HTR-8/SVneo (cell line): ENCODE measurements around the gene NDFIP1.

ENCODE experiments used
- DNase-seq: peaks from one replicate; pipeline ENCODE4 v3.0.0; 2011; ENCODE audit warnings: low spot score, mixed read lengths; ENCODE audit not compliant: insufficient read length
- FAIRE-seq: peaks from 2 replicates; lab custom pipeline; 2011; peaks lifted over from hg19 to GRCh38; lab: Jason Lieb, UNC

NDFIP1 gene, protein sequence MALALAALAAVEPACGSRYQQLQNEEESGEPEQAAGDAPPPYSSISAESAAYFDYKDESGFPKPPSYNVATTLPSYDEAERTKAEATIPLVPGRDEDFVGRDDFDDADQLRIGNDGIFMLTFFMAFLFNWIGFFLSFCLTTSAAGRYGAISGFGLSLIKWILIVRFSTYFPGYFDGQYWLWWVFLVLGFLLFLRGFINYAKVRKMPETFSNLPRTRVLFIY

GRCh38 chr5:142108432-142109330 lies at the start of gene NDFIP1:
Gene NDFIP1 (plus strand): TSS chr5:142108779. CDS start chr5:142108975, 196 bp downstream.
- peak; percentile 85 for FAIRE-seq

DNA sequence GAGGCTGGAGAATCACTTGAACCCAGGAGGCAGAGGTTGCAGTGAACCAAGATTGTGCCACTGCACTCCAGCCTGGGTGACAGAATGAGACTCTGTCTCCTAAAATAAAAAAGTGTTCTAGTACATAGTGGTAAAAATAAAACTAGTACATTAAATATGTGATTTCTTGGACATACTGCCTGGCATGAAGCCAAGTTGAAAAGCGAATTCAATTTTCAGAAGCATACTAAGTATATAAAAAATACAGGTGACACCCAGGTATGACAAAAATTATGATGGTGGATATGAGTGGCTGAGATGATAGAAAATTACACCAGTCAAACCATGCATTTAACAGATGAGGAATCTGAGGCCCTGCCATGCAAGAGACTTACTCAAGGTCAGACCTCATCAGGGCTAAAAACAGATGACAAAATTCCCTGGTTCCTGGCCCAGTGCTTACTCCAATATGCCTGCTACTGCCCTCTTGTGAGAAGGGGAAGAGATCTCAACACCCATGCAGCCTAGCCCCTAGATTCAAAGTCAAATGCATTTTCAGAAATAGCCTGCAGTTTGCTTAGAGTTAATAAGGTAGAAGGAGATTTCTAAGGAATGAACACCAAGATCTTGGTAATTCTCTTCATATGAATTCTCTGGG lies 49.2 kb upstream of the NDFIP1 start:
- DNase-seq = no peak
- FAIRE-seq = no peak

More at GRCh38 chr5:142108432-142109330, at the start of gene NDFIP1:
- DNase-seq = peak; percentile 59

- DNase-seq = no peak
- FAIRE-seq = no peak
These were observed 45.2 kb upstream of the NDFIP1 start for GRCh38 chr5:142063376-142063775.

- DNase-seq (no peak), FAIRE-seq (no peak)
These were observed 44.7 kb upstream of the NDFIP1 start for GRCh38 chr5:142063878-142064331.

DNA sequence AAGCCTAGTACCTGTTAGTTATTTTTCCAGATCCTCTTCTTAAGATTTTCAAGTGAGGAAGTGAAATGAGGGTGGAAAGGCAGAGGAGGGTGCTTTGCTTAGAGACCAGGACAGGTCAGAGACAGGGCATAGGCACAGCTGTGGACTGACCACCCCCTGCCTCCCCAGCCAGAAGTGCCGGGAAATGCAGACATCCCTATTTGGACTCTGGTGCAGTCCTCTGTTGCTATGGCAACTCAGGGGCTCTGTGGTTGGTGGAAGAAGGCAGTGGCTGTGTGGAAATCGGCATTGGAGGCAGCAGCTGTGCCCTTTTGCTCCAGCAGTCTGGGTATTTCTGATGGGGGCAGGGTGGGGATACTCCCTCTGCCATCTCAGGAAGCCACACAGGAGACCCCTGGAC lies 43.3 kb upstream of the NDFIP1 start:
- FAIRE-seq (no peak), DNase-seq (no peak)

- FAIRE-seq (no peak), DNase-seq (no peak)
These were observed 38.8 kb upstream of the NDFIP1 start for GRCh38 chr5:142069606-142070399.

DNA sequence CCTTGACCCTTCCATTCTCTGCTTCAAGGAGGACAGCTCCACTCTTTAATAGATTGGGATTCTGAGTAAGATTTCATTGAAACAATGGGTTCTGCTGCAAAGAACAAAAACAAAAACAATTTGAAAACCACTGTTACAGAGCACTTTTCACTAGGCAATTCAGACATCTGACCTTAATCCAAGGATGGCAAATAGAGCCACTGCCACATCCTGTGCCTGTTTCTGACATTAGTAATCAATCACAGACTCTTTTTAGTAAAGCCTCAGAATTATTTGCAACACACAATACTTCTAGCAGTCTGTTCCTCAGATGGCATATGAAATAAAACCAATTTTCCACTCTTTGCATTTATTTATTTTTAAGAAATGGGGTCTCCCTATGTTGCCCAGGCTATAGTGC lies 37.8 kb upstream of the NDFIP1 start:
- DNase-seq (no peak), FAIRE-seq (no peak)

GRCh38 chr5:142072488-142072887 lies 36.1 kb upstream of the NDFIP1 start:
- DNase-seq = no peak

DNA sequence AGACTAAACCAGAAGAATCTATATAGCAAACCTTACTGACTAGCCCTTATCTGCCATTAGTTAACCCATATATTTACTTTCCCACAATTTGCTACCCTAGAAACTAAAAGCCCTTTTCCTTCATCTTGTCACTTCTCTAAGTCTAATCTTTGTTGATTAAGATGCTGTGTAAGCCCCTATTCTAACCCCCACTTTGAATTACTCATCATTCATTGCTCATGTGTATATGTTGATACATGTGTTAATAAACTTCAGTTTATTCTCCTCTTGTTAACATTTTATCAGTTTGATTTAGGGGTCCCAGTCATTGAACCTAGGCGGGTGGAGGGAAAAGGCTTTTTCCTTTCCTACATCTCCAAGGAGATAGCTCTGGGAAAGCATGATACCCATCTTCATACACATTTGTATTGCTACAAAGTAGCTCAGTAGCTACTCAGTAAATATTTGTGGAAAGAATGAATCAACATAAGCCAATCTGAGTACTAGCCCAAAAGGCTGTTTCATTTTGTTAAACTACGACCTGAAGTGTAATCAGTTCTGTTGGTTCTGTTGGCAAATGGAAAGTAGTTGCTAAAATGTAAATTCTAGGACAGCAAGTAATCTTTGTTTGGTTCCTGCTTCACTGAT lies 35.1 kb upstream of the NDFIP1 start:
- DNase-seq (no peak), FAIRE-seq (no peak)

More at GRCh38 chr5:142072488-142072887, 36.1 kb upstream of the NDFIP1 start:
- no peak for FAIRE-seq

DNA sequence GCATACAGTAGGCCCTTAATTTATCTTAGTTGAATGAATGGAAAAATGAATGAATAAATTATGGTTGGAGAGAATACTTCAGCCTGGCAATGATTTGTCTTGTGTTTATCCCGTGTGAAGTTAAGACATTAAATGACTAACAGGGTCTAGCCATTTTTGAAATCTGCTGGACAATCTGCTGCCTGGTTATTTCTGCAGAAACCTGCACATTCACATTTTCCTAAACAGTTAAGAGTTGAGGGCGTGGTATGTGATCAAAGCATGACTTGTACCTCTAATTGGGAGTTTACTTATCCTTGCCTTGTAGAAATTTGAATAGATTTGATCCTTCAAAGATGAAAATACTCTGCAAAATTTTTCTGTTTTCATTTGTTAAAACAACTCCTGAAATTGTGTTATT lies 34.6 kb upstream of the NDFIP1 start:
- DNase-seq (no peak), FAIRE-seq (no peak)

DNA sequence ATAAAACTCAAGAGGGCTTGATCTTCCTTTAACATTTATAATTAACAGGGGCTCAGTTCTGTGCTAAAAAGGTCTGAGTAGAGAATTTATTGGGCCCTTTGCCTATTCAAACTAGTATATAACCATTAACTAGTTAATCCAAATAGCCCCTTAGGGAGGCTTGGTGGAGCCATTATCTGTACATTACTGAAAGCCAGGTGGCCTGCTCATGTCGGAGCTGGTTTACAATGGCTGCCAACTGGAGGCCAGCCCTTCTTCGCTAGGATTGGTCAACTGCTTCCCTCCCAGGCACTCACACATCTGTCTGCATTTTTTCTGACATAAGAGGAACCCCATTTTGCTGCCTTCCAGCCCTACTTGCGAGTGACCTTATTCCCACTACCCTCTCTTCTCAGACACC lies 30.4 kb upstream of the NDFIP1 start:
- DNase-seq (no peak), FAIRE-seq (no peak)

DNA sequence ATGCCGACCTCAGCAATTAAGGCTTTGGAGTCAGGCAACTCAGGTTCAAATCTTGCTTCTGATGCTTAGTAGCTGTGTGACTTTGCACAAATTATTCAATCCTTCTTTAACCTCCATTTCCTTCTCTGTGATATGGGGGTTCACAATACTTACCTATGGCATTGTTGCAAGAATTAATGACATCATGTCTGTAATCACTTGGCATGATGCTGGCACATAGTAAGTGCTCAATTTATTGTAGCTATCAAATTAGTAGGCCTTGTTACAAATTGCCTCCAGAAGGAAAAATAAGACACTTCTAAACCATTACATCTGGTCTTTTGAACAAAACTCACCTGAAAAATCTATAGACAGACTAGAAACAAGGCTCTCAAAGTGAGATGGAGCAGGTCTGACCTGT lies 29.9 kb upstream of the NDFIP1 start:
- FAIRE-seq = no peak
- no peak for DNase-seq

GRCh38 chr5:142079306-142079721 lies 29.3 kb upstream of the NDFIP1 start:
- FAIRE-seq (no peak), DNase-seq (no peak)

- FAIRE-seq (no peak), DNase-seq (no peak)
These were observed 28.3 kb upstream of the NDFIP1 start for GRCh38 chr5:142080248-142080647.

GRCh38 chr5:142082182-142082781 lies 26.3 kb upstream of the NDFIP1 start:
- DNase-seq = no peak
- FAIRE-seq = no peak

- DNase-seq (no peak), FAIRE-seq (no peak)
These were observed 22.4 kb upstream of the NDFIP1 start for GRCh38 chr5:142086229-142086628.

- DNase-seq = no peak
- no peak for FAIRE-seq
These were observed 21.9 kb upstream of the NDFIP1 start for GRCh38 chr5:142086679-142087078.

- DNase-seq (no peak), FAIRE-seq (no peak)
These were observed 20.5 kb upstream of the NDFIP1 start for GRCh38 chr5:142087920-142088679.
